ENCODE results near the gene EHD1. TPM values are rescaled to one million over a fixed set of nuclear protein-coding genes. Genes with fewer than 3 reads are reported as not detected.

The EHD1 gene
- polyA plus RNA-seq, 1 donor (not counting 4 experiments of a cell fraction or from before 2014, with no cell fraction given): 73.9 TPM

DNA sequence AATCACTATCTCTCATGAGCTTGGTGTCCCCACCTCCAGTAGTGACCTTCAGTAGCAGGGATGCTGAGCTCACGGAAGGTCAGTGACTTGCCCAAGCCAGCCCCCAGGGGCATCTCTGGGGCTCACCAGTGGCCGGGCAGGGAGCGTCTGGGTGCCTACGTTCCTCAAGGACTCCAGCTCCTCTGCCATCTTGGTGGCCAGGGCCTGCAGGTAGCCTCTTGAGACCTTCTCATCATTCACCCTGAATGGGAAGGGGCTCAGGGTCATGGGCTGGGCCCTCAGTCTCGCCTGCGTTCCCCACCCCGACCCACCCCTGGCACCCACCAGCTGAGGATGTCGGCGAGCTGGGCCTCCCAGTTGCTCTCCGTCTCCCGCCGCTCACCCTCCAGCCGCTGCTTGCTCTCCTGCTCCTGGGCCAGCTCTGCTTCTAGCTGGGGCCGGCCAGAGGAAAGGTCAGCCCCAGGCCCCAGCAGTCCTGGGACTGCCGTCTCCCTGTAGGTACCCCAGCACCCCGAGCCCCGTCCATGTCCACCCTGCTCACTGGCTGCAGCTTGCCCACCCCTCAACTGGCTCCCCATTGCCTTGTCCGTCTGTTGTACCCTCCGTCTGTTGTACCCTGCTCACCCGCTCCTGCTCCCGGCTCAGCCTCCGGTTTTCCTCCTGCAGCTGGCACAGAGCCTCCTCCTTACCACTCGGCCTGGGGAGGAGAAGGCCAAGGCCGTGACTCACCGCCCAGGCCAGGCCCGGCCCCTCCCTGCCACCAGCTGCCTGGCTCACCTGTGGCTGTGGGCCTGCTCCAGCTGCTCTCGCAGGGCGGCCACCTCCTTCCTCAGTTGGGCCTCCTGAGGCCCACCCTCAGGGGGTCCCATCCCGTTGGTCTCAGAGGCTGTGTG lies 43.5 kb downstream of the EHD1 start:
- peak overlapping the region; percentile 43 for H3K9ac ChIP-seq (ENCODE audit: control insufficient read depth, extremely low read depth, insufficient read depth, low read length)
- FAIRE-seq: peak; percentile 94

DNA sequence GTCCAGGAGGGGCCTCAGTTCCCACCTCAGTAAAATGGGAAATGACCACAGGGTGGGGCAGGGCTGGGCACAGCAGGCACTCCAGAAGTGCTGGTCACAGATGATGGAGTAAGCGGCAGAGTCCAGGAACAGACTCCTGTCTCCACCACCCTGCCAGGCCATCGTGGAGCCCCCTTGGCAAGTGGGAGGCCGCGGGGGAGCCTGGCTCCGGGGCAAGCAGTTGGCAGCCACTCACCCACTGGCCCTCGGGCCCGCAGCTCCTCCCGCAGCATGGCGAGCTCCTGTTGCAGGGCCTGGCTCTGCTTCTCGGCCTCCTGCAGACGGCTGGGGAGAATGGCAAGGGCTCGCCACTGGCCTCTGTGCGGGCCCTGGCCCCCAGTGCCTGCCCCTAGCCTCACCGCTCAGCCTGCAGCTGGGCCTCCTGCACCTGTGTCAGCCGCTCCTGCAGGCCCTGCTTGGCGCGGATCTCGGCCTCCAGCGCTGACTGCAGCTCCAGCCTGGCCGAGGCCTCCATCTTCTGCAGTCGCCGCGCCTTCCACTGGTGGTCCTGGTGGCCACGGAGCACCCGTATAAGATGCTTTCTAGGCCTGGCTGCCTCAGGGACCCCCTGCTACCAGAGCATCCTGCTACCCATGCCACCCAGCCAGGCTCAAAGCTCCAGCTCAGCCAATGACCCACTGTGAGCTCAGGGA lies 44.2 kb downstream of the EHD1 start:
- dilution Hi-C loops (cut with MboI; ENCODE audit: extremely low pct_ligation_motif_present, low sequenced_read_pairs): no loop called here
- H3K9me1 ChIP-seq (ENCODE audit: control insufficient read depth, extremely low read depth, insufficient read depth, low read length): no peaks in the 10 kb centered on the region
- no peaks in the 10 kb centered on the region for H3K79me2 ChIP-seq (ENCODE audit: control insufficient read depth, insufficient read depth, low read length)
- no peak overlapping the region for H3K27ac ChIP-seq (ENCODE audit: control insufficient read depth, insufficient read depth, low read length)
- no peaks in the 10 kb centered on the region for H4K20me1 ChIP-seq (ENCODE audit: control insufficient read depth, extremely low read depth, insufficient read depth, low read length)
- H2AFZ ChIP-seq (ENCODE audit: control insufficient read depth, low read length): no peak overlapping the region
- no peaks in the 10 kb centered on the region for H3K9me3 ChIP-seq (ENCODE audit: control insufficient read depth, low read depth, low read length)
- no peak for DNase-seq (ENCODE audit: low read depth, low spot score)
- no peak overlapping the region for H3K9ac ChIP-seq (ENCODE audit: control insufficient read depth, extremely low read depth, insufficient read depth, low read length)
- no peaks in the 10 kb centered on the region for H3K27me3 ChIP-seq (ENCODE audit: control insufficient read depth, extremely low read depth, insufficient read depth, low read length)
- H3K4me3 ChIP-seq (ENCODE audit: control insufficient read depth in 2 of 3, extremely low read depth in 1 of 3, insufficient read depth in 2 of 3, low read depth in 1 of 3, low read length in 3 of 3): no peak overlapping the region
- H3K4me1 ChIP-seq (ENCODE audit: control insufficient read depth, extremely low read depth, insufficient read depth, low read length): peaks cover 11% of the 10 kb centered on the region
- H3K4me2 ChIP-seq (ENCODE audit: control insufficient read depth, extremely low read depth, insufficient read depth, low read depth, low read length): no peak overlapping the region
- FAIRE-seq: no peak
- peaks cover 13 to 52% of the 10 kb centered on the region in 2 experiments for H3K36me3 ChIP-seq (ENCODE audit: control insufficient read depth in 2 of 2, extremely low read depth in 1 of 2, insufficient read depth in 2 of 2, low read length in 2 of 2)
- TF ChIP-seq, protein P1, sequence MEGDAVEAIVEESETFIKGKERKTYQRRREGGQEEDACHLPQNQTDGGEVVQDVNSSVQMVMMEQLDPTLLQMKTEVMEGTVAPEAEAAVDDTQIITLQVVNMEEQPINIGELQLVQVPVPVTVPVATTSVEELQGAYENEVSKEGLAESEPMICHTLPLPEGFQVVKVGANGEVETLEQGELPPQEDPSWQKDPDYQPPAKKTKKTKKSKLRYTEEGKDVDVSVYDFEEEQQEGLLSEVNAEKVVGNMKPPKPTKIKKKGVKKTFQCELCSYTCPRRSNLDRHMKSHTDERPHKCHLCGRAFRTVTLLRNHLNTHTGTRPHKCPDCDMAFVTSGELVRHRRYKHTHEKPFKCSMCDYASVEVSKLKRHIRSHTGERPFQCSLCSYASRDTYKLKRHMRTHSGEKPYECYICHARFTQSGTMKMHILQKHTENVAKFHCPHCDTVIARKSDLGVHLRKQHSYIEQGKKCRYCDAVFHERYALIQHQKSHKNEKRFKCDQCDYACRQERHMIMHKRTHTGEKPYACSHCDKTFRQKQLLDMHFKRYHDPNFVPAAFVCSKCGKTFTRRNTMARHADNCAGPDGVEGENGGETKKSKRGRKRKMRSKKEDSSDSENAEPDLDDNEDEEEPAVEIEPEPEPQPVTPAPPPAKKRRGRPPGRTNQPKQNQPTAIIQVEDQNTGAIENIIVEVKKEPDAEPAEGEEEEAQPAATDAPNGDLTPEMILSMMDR (optimal IDR thresholded peaks at IDR 0.05 in 1 of 3, IDR thresholded peaks at IDR 0.05 in 1 of 3, conservative IDR thresholded peaks at IDR 0.05 in 1 of 3; ENCODE audit: extremely low read depth in 1 of 3, insufficient read depth in 2 of 3, low read length in 3 of 3): no peak

More for the DNA sequence above, 43.5 kb downstream of the EHD1 start:
- Histone ChIP-seq H3K27ac (ENCODE audit: control insufficient read depth, insufficient read depth, low read length) (peak overlapping the region; percentile 57), H3K9me3 (ENCODE audit: control insufficient read depth, low read depth, low read length) (no peaks in the 10 kb centered on the region), H2AFZ (ENCODE audit: control insufficient read depth, low read length) (no peak overlapping the region), H3K4me1 (ENCODE audit: control insufficient read depth, extremely low read depth, insufficient read depth, low read length) (peaks cover 11% of the 10 kb centered on the region), H3K9me1 (ENCODE audit: control insufficient read depth, extremely low read depth, insufficient read depth, low read length) (no peaks in the 10 kb centered on the region), H3K36me3 (ENCODE audit: control insufficient read depth in 2 of 2, extremely low read depth in 1 of 2, insufficient read depth in 2 of 2, low read length in 2 of 2) (peaks cover 19 to 49% of the 10 kb centered on the region in 2 experiments), H4K20me1 (ENCODE audit: control insufficient read depth, extremely low read depth, insufficient read depth, low read length) (no peaks in the 10 kb centered on the region), H3K79me2 (ENCODE audit: control insufficient read depth, insufficient read depth, low read length) (no peaks in the 10 kb centered on the region), H3K27me3 (ENCODE audit: control insufficient read depth, extremely low read depth, insufficient read depth, low read length) (no peaks in the 10 kb centered on the region), H3K4me2 (ENCODE audit: control insufficient read depth, extremely low read depth, insufficient read depth, low read depth, low read length) (peak overlapping the region; percentile 34), H3K4me3 (ENCODE audit: control insufficient read depth in 2 of 3, extremely low read depth in 1 of 3, insufficient read depth in 2 of 3, low read depth in 1 of 3, low read length in 3 of 3) (no peak overlapping the region)
- TF ChIP-seq EZH2 (IDR thresholded peaks at IDR 0.05; ENCODE audit: low read length): no peak
- TF ChIP-seq, protein P1 (optimal IDR thresholded peaks at IDR 0.05 in 1 of 3, IDR thresholded peaks at IDR 0.05 in 1 of 3, conservative IDR thresholded peaks at IDR 0.05 in 1 of 3; ENCODE audit: extremely low read depth in 1 of 3, insufficient read depth in 2 of 3, low read length in 3 of 3): no peak
- dilution Hi-C loops (cut with MboI; ENCODE audit: extremely low pct_ligation_motif_present, low sequenced_read_pairs): no loop called here
- no peak for DNase-seq (ENCODE audit: low read depth, low spot score)
